ENCODE measurements around the gene EPS8L3. TPM values are rescaled to one million over a fixed set of nuclear protein-coding genes. Genes with fewer than 3 reads are reported as not detected.
"Not testable (repeated sequence)": the region's sequence is repeated elsewhere in the genome, so short reads cannot be mapped to it uniquely, and the experiment has no call there.

EPS8L3 gene
- polyA plus RNA-seq, 1 of the 3 experiments (the other 2 are of a cell fraction) = not detected

- ChIA-PET POLR2A (no interaction called here), CTCF (interaction anchor here (0.8 to 1.6 kb wide), 7 partner anchors 9 to 234 kb away, joined by 3 to 10 read pairs (median 3); partner anchors contain the start of gene GSTM3)
- Histone ChIP-seq H4K20me1 (ENCODE audit: insufficient read depth) (no peaks in the 10 kb centered on the region), H3K27me3 (ENCODE audit: insufficient read depth) (peaks cover 10% of the 10 kb centered on the region; the same call in 1 of the 2 replicates), H3K4me1 (ENCODE audit: control insufficient read depth in 1 of 2, insufficient read depth in 2 of 2, low read depth in 1 of 2, low read length in 1 of 2) (no peaks in the 10 kb centered on the region), H3F3A (replicated peaks; ENCODE audit: insufficient read depth) (no peaks in the 10 kb centered on the region), H3K27ac (ENCODE audit: low read depth in 2 of 2, low read length in 1 of 2) (no peak overlapping the region), H3K9ac (no peak overlapping the region), H3K9me3 (no peaks in the 10 kb centered on the region), H3K9me2 (no peaks in the 10 kb centered on the region), H3K4me2 (no peak overlapping the region), H3K4me3 (ENCODE audit: low read depth in 2 of 2, low read length in 1 of 2) (no peak overlapping the region), H3K79me2 (ENCODE audit: insufficient read depth) (no peaks in the 10 kb centered on the region), H2AFZ (ENCODE audit: low read depth) (no peak overlapping the region), H3K36me3 (replicated peaks in 1 of 2; ENCODE audit: control insufficient read depth in 1 of 2, insufficient read depth in 2 of 2, low read length in 1 of 2) (no peaks in the 10 kb centered on the region)
- no peak for TF ChIP-seq YY1 (IDR thresholded peaks at IDR 0.05; ENCODE audit: low read depth)
- no peak for TF ChIP-seq RXRA (IDR thresholded peaks at IDR 0.05; ENCODE audit: borderline replicate concordance, low read depth)
- TF ChIP-seq PBX3 (IDR thresholded peaks at IDR 0.05) = no peak
- TF ChIP-seq CTCF (IDR thresholded peaks at IDR 0.05) = no peak
- TF ChIP-seq ELF1 (IDR thresholded peaks at IDR 0.05) = no peak
- TF ChIP-seq USF2 (IDR thresholded peaks at IDR 0.05; ENCODE audit: borderline replicate concordance, low read depth, low read length) = no peak
- no peak for TF ChIP-seq ZBTB33 (IDR thresholded peaks at IDR 0.05; ENCODE audit: borderline replicate concordance, low read depth)
- DNase-seq = no peak
Observed at GRCh38 chr1:109749221-109749620, 14.5 kb downstream of the EPS8L3 start.

- H3K9me3 ChIP-seq; H3K4me3 ChIP-seq (ENCODE audit: low read depth in 2 of 2, low read length in 1 of 2); DNase-seq; H2AFZ ChIP-seq (ENCODE audit: low read depth); H3K36me3 ChIP-seq (replicated peaks in 1 of 2; ENCODE audit: control insufficient read depth in 1 of 2, insufficient read depth in 2 of 2, low read length in 1 of 2); H3K9ac ChIP-seq; H3K27ac ChIP-seq (ENCODE audit: low read depth in 2 of 2, low read length in 1 of 2); H4K20me1 ChIP-seq (ENCODE audit: insufficient read depth); CTCF ChIA-PET; H3K4me1 ChIP-seq (ENCODE audit: control insufficient read depth in 1 of 2, insufficient read depth in 2 of 2, low read depth in 1 of 2, low read length in 1 of 2); POLR2A ChIA-PET; H3F3A ChIP-seq (replicated peaks; ENCODE audit: insufficient read depth); H3K79me2 ChIP-seq (ENCODE audit: insufficient read depth); H3K9me2 ChIP-seq; H3K4me2 ChIP-seq: not testable (repeated sequence)
- 40% methylated on average over 9 of the region's 10 CpGs for WGBS (ENCODE audit: low lambda C conversion rate)
- H3K27me3 ChIP-seq (ENCODE audit: insufficient read depth) = peaks cover 10% of the 10 kb centered on the region; the same call in 1 of the 2 replicates
Observed at GRCh38 chr1:109748311-109748710, 15.4 kb downstream of the EPS8L3 start.
